ENCODE measurements around the gene TRIP10.

The TRIP10 gene

DNA sequence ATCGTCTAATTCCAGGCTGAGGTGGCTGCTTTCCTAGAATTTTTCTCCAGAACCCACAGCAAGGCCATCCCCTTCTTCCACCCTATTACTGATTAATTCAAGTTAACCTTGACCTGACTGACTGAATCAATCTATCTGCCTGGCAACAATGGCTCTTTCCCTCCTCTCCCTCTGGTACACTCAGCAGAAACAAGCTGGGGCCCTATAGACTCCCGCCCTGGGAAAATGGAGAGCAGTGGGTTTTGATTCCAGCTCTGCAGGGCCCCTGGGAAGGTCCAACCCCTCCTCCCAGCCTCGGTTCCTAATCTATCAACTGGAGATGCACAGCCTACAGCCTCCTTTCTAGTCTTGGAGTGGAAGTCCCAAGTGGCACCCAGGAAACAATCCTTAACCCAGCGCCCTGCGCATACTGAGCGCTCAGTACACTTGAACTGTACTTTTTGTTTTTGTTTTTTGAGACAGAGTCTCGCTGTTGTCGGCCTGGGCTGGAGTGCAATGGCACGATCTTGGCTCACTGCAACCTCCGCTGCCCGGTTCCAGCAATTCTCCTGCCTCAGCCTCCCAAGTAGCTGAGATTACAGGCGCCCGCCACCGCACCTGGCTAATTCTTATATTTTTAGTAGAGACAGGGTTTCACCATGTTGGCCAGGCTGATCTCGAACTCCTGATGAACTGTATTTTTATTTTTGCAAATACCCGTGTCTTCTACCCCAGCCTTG is 13.8 kb upstream of the TRIP10 start:
- Histone ChIP-seq H3K4me1 (ENCODE audit: control insufficient read depth, insufficient read depth, low read length, poor library complexity, severe bottlenecking) (no peaks in the 10 kb centered on the region), H3K4me3 (ENCODE audit: insufficient read depth, low read depth, low read length, poor library complexity, severe bottlenecking) (no peak overlapping the region), H3K36me3 (ENCODE audit: control insufficient read depth, insufficient read depth, low read length) (peaks cover 8% of the 10 kb centered on the region), H3K9me3 (ENCODE audit: control insufficient read depth, low read length) (no peaks in the 10 kb centered on the region), H3K27ac (ENCODE audit: insufficient read depth, low read length, poor library complexity, severe bottlenecking) (no peak overlapping the region), H3K27me3 (replicated peaks; ENCODE audit: control insufficient read depth, insufficient read depth, low read length, poor library complexity, severe bottlenecking) (no peaks in the 10 kb centered on the region)
- DNase-seq, result no peak

DNA sequence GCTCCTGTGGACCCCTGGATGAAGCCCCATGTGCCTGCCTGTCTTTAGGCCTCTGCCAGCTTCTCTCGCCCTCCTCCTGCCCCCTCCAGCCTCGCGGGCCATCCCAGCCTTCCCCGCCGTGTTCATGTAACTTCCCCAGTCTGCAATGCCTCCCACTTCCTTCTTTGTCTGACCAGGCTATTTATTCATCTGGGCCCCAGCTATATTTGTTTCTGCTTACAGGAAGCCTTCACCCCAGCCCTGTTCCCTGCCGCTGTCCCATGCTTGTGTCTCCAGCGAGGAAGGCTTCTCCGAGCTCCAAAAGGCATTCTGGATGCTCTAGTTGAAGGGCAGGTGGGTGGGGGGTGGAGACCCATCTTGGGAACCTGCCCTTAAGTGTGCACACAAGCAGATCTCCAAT is 11.1 kb upstream of the TRIP10 start:
- H3K36me3 ChIP-seq (ENCODE audit: control insufficient read depth, insufficient read depth, low read length), result peaks cover 15% of the 10 kb centered on the region
- H3K27ac ChIP-seq (ENCODE audit: insufficient read depth, low read length, poor library complexity, severe bottlenecking), result no peak overlapping the region
- H3K4me3 ChIP-seq (ENCODE audit: insufficient read depth, low read depth, low read length, poor library complexity, severe bottlenecking), result no peak overlapping the region
- no peaks in the 10 kb centered on the region for H3K9me3 ChIP-seq (ENCODE audit: control insufficient read depth, low read length)
- H3K4me1 ChIP-seq (ENCODE audit: control insufficient read depth, insufficient read depth, low read length, poor library complexity, severe bottlenecking), result no peaks in the 10 kb centered on the region
- no peaks in the 10 kb centered on the region for H3K27me3 ChIP-seq (replicated peaks; ENCODE audit: control insufficient read depth, insufficient read depth, low read length, poor library complexity, severe bottlenecking)
- no peak for DNase-seq

DNA sequence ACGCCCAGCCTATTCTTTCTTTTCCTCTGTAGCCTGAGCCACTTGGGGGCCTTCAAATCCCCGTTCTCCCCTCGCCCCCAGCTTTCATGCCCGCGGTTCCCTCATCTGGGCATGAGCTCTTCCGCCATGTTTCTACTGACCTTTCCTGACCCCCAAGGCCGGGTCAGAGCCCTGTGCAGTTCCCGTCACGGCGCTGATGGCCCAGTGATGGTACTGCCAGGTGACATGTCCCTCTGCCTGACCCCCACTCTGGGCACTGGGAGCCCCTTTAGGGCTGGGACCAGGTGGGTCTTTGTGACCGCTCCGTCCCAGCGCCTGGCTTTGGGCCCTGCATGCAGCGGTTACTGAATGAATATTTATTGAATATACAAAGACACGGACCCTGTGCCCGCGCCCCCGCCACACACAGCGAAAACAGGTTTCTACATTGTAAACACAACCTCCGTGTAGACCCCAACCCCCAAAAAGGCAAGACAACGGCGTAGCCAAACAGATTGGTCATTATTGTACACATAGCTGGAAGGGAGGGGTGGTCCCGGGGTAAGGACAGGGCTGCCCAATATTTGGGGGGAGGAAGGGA is 9.8 kb upstream of the TRIP10 start:
- no peak overlapping the region for H3K27ac ChIP-seq (ENCODE audit: insufficient read depth, low read length, poor library complexity, severe bottlenecking)
- no peak overlapping the region for H3K4me3 ChIP-seq (ENCODE audit: insufficient read depth, low read depth, low read length, poor library complexity, severe bottlenecking)
- H3K9me3 ChIP-seq (ENCODE audit: control insufficient read depth, low read length), result no peaks in the 10 kb centered on the region
- no peaks in the 10 kb centered on the region for H3K27me3 ChIP-seq (replicated peaks; ENCODE audit: control insufficient read depth, insufficient read depth, low read length, poor library complexity, severe bottlenecking)
- DNase-seq, result no peak
- no peaks in the 10 kb centered on the region for H3K4me1 ChIP-seq (ENCODE audit: control insufficient read depth, insufficient read depth, low read length, poor library complexity, severe bottlenecking)
- H3K36me3 ChIP-seq (ENCODE audit: control insufficient read depth, insufficient read depth, low read length), result peaks cover 15% of the 10 kb centered on the region

DNA sequence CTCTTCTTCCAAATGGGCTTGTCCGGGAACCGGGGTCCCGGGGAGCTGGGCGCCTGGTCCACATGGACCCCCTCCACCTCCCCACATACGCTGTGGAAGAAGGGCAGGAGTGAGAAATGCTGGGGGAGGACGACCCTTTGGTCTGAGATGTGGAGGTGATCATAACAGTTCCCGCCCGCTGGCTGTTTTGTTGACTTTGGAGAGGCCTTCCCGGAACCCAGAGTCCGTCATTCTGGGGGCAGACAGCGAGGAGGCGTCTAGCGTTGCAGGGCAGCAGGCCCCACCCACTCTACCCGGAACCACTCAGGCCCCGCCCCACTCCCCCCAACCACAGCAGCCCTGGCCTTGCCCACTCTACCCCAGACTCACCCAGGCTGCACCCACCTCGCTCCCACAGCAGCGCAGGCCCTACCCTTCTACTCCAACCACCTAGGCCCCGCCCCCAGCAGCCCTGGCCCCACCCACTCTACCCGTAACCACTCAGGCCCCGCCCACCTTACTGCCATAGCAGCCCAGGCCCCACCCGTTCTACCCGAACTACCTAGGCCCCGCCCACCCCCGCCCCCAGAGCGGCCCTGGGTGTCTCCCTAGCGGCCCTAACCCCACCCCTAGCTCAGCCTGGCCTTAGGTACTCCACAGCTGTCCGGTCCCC is 9.2 kb upstream of the TRIP10 start:
- DNase-seq, result peak in 1 of 3 donors; percentile 14
- no peaks in the 10 kb centered on the region for H3K9me3 ChIP-seq (ENCODE audit: control insufficient read depth, low read length)
- no peak overlapping the region for H3K27ac ChIP-seq (ENCODE audit: insufficient read depth, low read length, poor library complexity, severe bottlenecking)
- H3K4me1 ChIP-seq (ENCODE audit: control insufficient read depth, insufficient read depth, low read length, poor library complexity, severe bottlenecking), result no peaks in the 10 kb centered on the region
- no peaks in the 10 kb centered on the region for H3K27me3 ChIP-seq (replicated peaks; ENCODE audit: control insufficient read depth, insufficient read depth, low read length, poor library complexity, severe bottlenecking)
- H3K4me3 ChIP-seq (ENCODE audit: insufficient read depth, low read depth, low read length, poor library complexity, severe bottlenecking), result no peak overlapping the region
- H3K36me3 ChIP-seq (ENCODE audit: control insufficient read depth, insufficient read depth, low read length), result peaks cover 15% of the 10 kb centered on the region

GRCh38 chr19:6730941-6731670 is 8.4 kb upstream of the TRIP10 start:
- Histone ChIP-seq H3K27me3 (replicated peaks; ENCODE audit: control insufficient read depth, insufficient read depth, low read length, poor library complexity, severe bottlenecking) (no peaks in the 10 kb centered on the region), H3K9me3 (ENCODE audit: control insufficient read depth, low read length) (no peaks in the 10 kb centered on the region), H3K4me1 (ENCODE audit: control insufficient read depth, insufficient read depth, low read length, poor library complexity, severe bottlenecking) (peaks cover 1% of the 10 kb centered on the region), H3K4me3 (ENCODE audit: insufficient read depth, low read depth, low read length, poor library complexity, severe bottlenecking) (no peak overlapping the region), H3K27ac (ENCODE audit: insufficient read depth, low read length, poor library complexity, severe bottlenecking) (no peak overlapping the region), H3K36me3 (ENCODE audit: control insufficient read depth, insufficient read depth, low read length) (peaks cover 15% of the 10 kb centered on the region)
- no peak for DNase-seq

DNA sequence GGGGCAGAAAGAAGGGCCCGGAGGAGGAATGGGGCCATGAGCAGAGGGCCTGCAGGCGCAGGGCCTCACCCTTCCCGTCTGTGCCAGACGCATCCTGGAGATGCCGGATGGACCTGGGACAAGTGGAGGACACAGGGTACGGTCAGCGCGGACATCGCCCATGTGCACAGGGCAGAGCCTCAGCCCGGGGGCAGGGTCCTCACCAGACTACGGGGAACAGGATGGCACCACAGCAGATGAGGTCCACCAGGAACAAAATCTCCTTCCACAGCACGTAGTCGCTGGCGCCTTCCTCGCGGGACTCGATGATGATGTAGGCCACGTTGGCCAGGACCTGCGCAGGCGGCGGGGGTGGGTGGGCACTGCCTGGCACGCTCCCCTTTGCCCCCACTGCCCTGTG is 7.7 kb upstream of the TRIP10 start:
- Histone ChIP-seq H3K4me1 (ENCODE audit: control insufficient read depth, insufficient read depth, low read length, poor library complexity, severe bottlenecking) (peaks cover 8% of the 10 kb centered on the region), H3K4me3 (ENCODE audit: insufficient read depth, low read depth, low read length, poor library complexity, severe bottlenecking) (no peak overlapping the region), H3K36me3 (ENCODE audit: control insufficient read depth, insufficient read depth, low read length) (peaks cover 15% of the 10 kb centered on the region), H3K27me3 (replicated peaks; ENCODE audit: control insufficient read depth, insufficient read depth, low read length, poor library complexity, severe bottlenecking) (no peaks in the 10 kb centered on the region), H3K27ac (ENCODE audit: insufficient read depth, low read length, poor library complexity, severe bottlenecking) (no peak overlapping the region), H3K9me3 (ENCODE audit: control insufficient read depth, low read length) (no peaks in the 10 kb centered on the region)
- no peak for DNase-seq

GRCh38 chr19:6732803-6733337 is 6.6 kb upstream of the TRIP10 start:
- Histone ChIP-seq H3K4me1 (ENCODE audit: control insufficient read depth, insufficient read depth, low read length, poor library complexity, severe bottlenecking) (peaks cover 10% of the 10 kb centered on the region), H3K9me3 (ENCODE audit: control insufficient read depth, low read length) (no peaks in the 10 kb centered on the region), H3K36me3 (ENCODE audit: control insufficient read depth, insufficient read depth, low read length) (peaks cover 15% of the 10 kb centered on the region), H3K27me3 (replicated peaks; ENCODE audit: control insufficient read depth, insufficient read depth, low read length, poor library complexity, severe bottlenecking) (no peaks in the 10 kb centered on the region), H3K4me3 (ENCODE audit: insufficient read depth, low read depth, low read length, poor library complexity, severe bottlenecking) (no peak overlapping the region), H3K27ac (ENCODE audit: insufficient read depth, low read length, poor library complexity, severe bottlenecking) (no peak overlapping the region)
- DNase-seq, result no peak

GRCh38 chr19:6733338-6734095 is 6.0 kb upstream of the TRIP10 start:
- H3K4me3 ChIP-seq (ENCODE audit: insufficient read depth, low read depth, low read length, poor library complexity, severe bottlenecking), result no peak overlapping the region
- peaks cover 15% of the 10 kb centered on the region for H3K36me3 ChIP-seq (ENCODE audit: control insufficient read depth, insufficient read depth, low read length)
- DNase-seq, result no peak
- no peak overlapping the region for H3K27ac ChIP-seq (ENCODE audit: insufficient read depth, low read length, poor library complexity, severe bottlenecking)
- H3K4me1 ChIP-seq (ENCODE audit: control insufficient read depth, insufficient read depth, low read length, poor library complexity, severe bottlenecking), result peaks cover 16% of the 10 kb centered on the region
- no peaks in the 10 kb centered on the region for H3K27me3 ChIP-seq (replicated peaks; ENCODE audit: control insufficient read depth, insufficient read depth, low read length, poor library complexity, severe bottlenecking)
- no peaks in the 10 kb centered on the region for H3K9me3 ChIP-seq (ENCODE audit: control insufficient read depth, low read length)

GRCh38 chr19:6734096-6734696 is 5.3 kb upstream of the TRIP10 start:
- Histone ChIP-seq H3K27me3 (replicated peaks; ENCODE audit: control insufficient read depth, insufficient read depth, low read length, poor library complexity, severe bottlenecking) (no peaks in the 10 kb centered on the region), H3K4me1 (ENCODE audit: control insufficient read depth, insufficient read depth, low read length, poor library complexity, severe bottlenecking) (peaks cover 23% of the 10 kb centered on the region), H3K9me3 (ENCODE audit: control insufficient read depth, low read length) (no peaks in the 10 kb centered on the region), H3K36me3 (ENCODE audit: control insufficient read depth, insufficient read depth, low read length) (peaks cover 15% of the 10 kb centered on the region), H3K4me3 (ENCODE audit: insufficient read depth, low read depth, low read length, poor library complexity, severe bottlenecking) (no peak overlapping the region), H3K27ac (ENCODE audit: insufficient read depth, low read length, poor library complexity, severe bottlenecking) (no peak overlapping the region)
- no peak for DNase-seq
